A549 (cell line): ENCODE data around the gene CLSTN2.

ENCODE experiments used
- BHLHE40 ChIP-seq: IDR thresholded peaks from 2 replicates; pipeline ENCODE4 v1.6.1; 2012; ENCODE audit warnings: low read depth, low read length, inconsistent platforms
- EP300 ChIP-seq, 2 experiments: fragments of >200 bp; sonication (Bioruptor Twin); formaldehyde crosslinking; IDR thresholded peaks; 2 replicates in 1 of 2; 3 replicates in 1 of 2; pipeline ENCODE4 v1.6.1; 2016 to 2017
- MYC ChIP-seq: IDR thresholded peaks from 2 replicates; pipeline ENCODE4 v1.6.1; 2012; ENCODE audit warnings: mild to moderate bottlenecking, inconsistent platforms, low read length, improper control_type of control experiment, borderline replicate concordance
- NR3C1 ChIP-seq: fragments of >200 bp; sonication (Bioruptor Twin); formaldehyde crosslinking; IDR thresholded peaks from 3 replicates; pipeline ENCODE4 v1.6.1; 2017
- PHF8 ChIP-seq: fragments of 200-600 bp; sonication (generic); IDR thresholded peaks from 2 replicates; pipeline ENCODE4 v1.6.1; 2016; ENCODE audit warnings: low read depth, mild to moderate bottlenecking, antibody characterized with exemption, moderate library complexity, borderline replicate concordance
- POLR2A ChIP-seq: IDR thresholded peaks from 2 replicates; pipeline ENCODE4 v1.6.1; 2012; ENCODE audit warnings: mild to moderate bottlenecking, low read length
- TF ChIP-seq, protein P1 (sequence below): fragments of >200 bp; sonication (Bioruptor Twin); formaldehyde crosslinking; IDR thresholded peaks from 3 replicates; pipeline ENCODE4 v1.5.1; 2016
- TF ChIP-seq, protein P2 (sequence below): fragments of >200 bp; sonication (Bioruptor Twin); formaldehyde crosslinking; IDR thresholded peaks from 3 replicates; pipeline ENCODE4 v1.6.1; 2016
- TF ChIP-seq, protein P3 (sequence below): fragments of 200-600 bp; sonication (generic); IDR thresholded peaks from 2 replicates; pipeline ENCODE4 v1.6.1; 2016; ENCODE audit warnings: antibody characterized with exemption, mild to moderate bottlenecking, moderate library complexity

DNA sequence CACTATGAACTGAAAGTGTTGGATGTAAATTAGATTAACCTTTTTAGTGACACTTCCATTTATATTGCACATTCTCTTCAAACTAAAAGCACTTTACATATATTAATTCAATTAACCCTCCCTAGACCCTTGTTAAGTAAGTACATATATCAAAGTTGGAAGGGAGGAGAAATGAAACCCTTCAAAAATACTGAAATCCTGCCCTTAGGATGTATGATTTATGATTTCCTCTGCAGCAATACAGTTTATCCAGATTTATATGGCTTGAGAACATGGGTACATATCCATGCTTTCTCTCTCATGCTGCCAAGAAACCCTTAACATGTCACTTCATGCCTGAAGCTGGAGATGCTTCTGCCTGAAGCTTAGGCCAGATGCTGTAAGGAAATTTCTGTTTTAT is 11.0 kb downstream of the CLSTN2 start:
- TF ChIP-seq, protein P1, sequence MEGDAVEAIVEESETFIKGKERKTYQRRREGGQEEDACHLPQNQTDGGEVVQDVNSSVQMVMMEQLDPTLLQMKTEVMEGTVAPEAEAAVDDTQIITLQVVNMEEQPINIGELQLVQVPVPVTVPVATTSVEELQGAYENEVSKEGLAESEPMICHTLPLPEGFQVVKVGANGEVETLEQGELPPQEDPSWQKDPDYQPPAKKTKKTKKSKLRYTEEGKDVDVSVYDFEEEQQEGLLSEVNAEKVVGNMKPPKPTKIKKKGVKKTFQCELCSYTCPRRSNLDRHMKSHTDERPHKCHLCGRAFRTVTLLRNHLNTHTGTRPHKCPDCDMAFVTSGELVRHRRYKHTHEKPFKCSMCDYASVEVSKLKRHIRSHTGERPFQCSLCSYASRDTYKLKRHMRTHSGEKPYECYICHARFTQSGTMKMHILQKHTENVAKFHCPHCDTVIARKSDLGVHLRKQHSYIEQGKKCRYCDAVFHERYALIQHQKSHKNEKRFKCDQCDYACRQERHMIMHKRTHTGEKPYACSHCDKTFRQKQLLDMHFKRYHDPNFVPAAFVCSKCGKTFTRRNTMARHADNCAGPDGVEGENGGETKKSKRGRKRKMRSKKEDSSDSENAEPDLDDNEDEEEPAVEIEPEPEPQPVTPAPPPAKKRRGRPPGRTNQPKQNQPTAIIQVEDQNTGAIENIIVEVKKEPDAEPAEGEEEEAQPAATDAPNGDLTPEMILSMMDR, result no peak
- TF ChIP-seq PHF8 (no peak), POLR2A (no peak), NR3C1 (no peak), MYC (no peak), BHLHE40 (no peak), EP300 (IDR thresholded peaks at IDR 0.05) (no peak)
- TF ChIP-seq, protein P2, sequence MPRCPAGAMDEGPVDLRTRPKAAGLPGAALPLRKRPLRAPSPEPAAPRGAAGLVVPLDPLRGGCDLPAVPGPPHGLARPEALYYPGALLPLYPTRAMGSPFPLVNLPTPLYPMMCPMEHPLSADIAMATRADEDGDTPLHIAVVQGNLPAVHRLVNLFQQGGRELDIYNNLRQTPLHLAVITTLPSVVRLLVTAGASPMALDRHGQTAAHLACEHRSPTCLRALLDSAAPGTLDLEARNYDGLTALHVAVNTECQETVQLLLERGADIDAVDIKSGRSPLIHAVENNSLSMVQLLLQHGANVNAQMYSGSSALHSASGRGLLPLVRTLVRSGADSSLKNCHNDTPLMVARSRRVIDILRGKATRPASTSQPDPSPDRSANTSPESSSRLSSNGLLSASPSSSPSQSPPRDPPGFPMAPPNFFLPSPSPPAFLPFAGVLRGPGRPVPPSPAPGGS, result no peak
- TF ChIP-seq, protein P3, sequence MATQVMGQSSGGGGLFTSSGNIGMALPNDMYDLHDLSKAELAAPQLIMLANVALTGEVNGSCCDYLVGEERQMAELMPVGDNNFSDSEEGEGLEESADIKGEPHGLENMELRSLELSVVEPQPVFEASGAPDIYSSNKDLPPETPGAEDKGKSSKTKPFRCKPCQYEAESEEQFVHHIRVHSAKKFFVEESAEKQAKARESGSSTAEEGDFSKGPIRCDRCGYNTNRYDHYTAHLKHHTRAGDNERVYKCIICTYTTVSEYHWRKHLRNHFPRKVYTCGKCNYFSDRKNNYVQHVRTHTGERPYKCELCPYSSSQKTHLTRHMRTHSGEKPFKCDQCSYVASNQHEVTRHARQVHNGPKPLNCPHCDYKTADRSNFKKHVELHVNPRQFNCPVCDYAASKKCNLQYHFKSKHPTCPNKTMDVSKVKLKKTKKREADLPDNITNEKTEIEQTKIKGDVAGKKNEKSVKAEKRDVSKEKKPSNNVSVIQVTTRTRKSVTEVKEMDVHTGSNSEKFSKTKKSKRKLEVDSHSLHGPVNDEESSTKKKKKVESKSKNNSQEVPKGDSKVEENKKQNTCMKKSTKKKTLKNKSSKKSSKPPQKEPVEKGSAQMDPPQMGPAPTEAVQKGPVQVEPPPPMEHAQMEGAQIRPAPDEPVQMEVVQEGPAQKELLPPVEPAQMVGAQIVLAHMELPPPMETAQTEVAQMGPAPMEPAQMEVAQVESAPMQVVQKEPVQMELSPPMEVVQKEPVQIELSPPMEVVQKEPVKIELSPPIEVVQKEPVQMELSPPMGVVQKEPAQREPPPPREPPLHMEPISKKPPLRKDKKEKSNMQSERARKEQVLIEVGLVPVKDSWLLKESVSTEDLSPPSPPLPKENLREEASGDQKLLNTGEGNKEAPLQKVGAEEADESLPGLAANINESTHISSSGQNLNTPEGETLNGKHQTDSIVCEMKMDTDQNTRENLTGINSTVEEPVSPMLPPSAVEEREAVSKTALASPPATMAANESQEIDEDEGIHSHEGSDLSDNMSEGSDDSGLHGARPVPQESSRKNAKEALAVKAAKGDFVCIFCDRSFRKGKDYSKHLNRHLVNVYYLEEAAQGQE, result no peak
